Fibroblast of pulmonary artery (primary cell): ENCODE measurements around the gene GRB14.
A peak's percentile ranks its signal among the peaks of the same experiment; 100 is the strongest.

ENCODE experiments used
- DNase-seq: peaks from one replicate; pipeline ENCODE4 v3.0.0-alpha.2; 2010; ENCODE audit warnings: low read depth
- H3K4me3 ChIP-seq: replicated peaks from 2 replicates; pipeline ENCODE4 v1.5.1; 2011; ENCODE audit warnings: low read depth, mild to moderate bottlenecking, control low read depth, low read length, moderate library complexity
- TF ChIP-seq, protein P1 (sequence below): IDR thresholded peaks from 2 replicates; pipeline ENCODE4 v1.5.1; 2011; ENCODE audit warnings: mild to moderate bottlenecking, control low read depth, low read length, inconsistent platforms; ENCODE audit errors: missing control alignments

GRB14 gene

DNA sequence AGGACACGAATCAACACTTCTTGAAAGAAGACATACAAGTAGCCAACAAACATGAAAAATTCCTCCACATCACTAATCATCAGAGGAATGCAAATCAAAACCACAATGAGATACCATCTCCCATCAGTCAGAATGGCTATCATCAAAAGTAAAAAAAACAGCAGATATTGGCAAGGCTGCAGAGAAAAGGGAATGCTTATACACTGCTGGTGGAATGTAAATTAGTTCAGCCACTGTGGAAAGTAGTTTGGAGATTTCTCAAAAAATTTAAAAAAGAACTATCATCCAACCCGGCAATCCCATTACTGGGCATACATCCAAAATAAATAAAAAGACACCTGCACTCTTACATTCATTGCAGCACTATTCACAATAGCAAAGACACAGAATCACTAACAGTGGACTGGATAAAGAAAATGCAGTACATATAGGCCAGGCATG lies 78.7 kb downstream of the GRB14 start:
- no peak overlapping the region for H3K4me3 ChIP-seq
- TF ChIP-seq, protein P1, sequence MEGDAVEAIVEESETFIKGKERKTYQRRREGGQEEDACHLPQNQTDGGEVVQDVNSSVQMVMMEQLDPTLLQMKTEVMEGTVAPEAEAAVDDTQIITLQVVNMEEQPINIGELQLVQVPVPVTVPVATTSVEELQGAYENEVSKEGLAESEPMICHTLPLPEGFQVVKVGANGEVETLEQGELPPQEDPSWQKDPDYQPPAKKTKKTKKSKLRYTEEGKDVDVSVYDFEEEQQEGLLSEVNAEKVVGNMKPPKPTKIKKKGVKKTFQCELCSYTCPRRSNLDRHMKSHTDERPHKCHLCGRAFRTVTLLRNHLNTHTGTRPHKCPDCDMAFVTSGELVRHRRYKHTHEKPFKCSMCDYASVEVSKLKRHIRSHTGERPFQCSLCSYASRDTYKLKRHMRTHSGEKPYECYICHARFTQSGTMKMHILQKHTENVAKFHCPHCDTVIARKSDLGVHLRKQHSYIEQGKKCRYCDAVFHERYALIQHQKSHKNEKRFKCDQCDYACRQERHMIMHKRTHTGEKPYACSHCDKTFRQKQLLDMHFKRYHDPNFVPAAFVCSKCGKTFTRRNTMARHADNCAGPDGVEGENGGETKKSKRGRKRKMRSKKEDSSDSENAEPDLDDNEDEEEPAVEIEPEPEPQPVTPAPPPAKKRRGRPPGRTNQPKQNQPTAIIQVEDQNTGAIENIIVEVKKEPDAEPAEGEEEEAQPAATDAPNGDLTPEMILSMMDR, result no peak
- DNase-seq, result peak; percentile 62

DNA sequence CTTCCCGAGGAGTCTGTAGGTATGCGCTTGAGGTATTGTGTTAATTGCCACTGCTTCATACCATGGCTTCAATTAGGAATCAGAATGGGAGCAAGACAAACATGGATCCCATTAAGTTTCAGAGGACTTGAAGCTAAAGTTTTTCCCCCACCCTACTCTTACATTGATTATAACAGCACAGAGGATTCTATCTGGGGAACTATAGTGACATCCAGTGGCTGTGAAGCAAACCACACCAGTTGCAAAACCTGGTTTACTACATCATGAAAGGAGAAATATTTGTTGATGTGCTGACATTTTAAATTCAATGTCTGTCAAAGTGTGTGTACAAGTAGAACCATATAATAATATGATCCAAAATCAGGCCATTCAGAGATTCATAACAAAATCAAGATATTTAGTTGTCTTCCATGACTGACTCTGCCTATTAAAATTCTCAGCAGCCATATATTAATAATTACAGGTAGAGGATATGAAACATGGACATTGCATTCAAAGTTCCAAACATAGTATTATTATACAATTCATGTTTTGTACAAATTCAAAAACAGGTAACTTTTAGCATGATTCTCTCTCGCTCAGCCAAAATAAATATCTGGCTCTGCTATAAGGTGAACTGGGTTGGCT lies 82.9 kb downstream of the GRB14 start:
- no peak overlapping the region for H3K4me3 ChIP-seq
- TF ChIP-seq, protein P1, result peak; percentile 86
- peak; percentile 59 for DNase-seq

DNA sequence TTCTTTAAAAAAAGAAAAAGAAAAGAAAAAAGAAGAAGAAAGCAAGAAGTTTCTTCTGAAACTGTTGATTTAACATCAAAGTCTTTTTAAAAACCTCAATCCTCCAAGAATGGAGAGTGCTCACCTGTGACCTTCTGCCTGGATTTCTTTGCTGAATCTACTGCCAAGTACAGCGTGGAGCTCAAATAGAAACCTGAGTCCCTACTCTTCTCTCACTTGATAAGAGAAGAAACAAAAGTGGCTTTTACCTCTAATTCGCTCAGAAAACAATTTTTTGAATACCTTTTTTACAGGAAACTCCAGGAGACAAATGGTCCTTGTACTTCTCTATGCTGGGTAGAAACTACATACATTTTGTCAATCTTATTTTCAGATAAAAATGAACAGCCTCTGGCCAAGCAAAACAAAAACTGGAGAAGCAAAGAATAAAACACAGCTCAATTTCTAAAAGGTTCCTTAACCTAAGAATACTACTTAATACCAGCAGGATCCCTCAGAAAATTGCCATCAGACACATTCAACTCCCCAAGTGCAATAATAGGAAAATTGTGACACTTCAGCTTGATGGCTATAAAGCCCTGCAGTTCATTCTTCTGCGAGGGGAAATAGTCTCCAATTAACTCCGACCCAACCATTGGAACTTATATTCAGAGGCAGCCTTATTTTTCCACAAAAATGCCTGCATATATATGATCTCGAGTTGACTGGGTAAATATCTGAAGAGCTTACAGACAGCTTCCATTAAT lies 85.8 kb downstream of the GRB14 start:
- TF ChIP-seq, protein P1, result no peak
- H3K4me3 ChIP-seq, result no peak overlapping the region
- DNase-seq, result no peak

DNA sequence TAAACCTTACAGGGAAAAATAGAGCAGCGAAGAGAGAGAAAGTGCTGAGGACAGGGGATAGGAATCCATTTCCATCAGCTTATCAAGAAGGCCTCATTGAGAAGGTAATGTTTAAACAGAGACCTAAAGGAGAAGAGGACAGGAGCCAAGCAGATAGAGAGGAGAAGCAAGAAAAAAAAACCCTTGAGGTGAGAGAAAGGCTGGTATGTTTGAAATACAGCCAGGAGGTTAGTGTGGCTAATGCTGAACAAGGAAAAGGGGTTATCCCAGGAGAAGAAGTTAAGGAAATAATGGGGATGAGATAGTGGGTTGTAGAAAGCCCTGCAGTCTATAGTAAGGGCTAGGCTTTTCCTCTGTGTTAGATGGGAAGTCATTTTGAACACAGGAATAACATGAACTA lies 90.8 kb downstream of the GRB14 start:
- no peak overlapping the region for H3K4me3 ChIP-seq
- TF ChIP-seq, protein P1, result no peak
- DNase-seq, result no peak

DNA sequence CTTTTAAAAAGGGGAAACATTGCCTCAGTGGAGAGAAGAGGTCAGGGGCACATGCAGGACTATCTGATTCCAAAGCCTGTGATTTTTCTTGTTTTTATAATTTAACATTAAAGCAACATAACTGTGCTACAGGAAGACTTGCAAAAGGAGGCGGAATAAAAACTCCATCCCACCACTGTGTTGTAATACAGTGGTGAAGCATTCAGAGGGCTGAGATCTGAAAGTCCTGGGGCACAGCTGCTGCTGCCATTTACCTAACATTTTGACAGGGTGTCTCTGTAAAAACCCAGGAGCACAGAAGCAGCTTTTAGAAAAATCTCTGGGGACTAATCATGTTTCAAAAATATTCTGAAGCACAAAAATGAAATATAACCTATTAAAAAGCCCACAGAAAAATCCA lies 97.6 kb downstream of the GRB14 start:
- DNase-seq, result no peak
- TF ChIP-seq, protein P1, result no peak
- H3K4me3 ChIP-seq, result no peak overlapping the region

DNA sequence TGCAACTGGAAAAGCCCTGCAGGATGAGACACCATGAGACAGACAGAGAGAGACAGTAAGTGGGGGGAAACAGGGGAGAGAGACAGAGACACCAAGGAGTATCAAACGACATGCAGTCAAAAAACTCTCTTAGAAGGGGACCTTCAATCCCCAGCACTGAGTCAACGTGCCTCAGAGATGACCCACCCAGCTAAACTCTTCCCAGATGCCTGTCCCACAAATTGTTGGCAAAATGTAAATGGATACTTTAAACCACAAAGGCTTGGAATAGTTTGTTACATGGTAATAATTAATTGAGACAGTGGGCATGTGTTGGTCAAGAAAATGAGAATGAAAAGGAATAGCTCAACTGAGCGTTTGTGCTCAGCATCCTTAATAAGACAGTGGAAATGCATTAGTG lies 98.3 kb downstream of the GRB14 start:
- no peak overlapping the region for H3K4me3 ChIP-seq
- DNase-seq, result no peak
- TF ChIP-seq, protein P1, result no peak

DNA sequence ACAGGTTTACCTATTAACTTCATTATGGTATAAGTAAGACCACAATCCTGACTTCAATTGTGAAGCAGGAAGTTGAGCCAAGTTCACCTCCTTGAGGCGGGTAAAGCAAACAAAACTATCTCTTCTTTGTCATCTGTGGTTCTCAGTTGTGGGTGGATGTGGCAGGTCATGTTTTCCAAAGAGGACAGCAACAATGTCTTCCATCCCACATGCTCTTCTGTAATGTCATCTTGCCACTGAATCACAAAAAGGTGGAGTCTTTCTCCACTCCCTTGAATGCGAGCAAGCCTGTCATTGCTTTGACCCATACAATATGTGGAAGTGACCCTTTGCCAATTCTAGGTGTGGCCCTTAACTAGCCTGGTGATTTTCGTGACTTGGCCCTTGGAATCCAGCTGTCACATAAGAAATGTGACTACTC lies 98.7 kb downstream of the GRB14 start:
- DNase-seq, result no peak
- H3K4me3 ChIP-seq, result no peak overlapping the region
- TF ChIP-seq, protein P1, result no peak
